Umbilical cord (tissue), 2 donors: ENCODE measurements around the gene CTNNB1. TPM values are rescaled to one million over a fixed set of nuclear protein-coding genes. Genes with fewer than 3 reads are reported as not detected.

ENCODE experiments used
- DNase-seq: peaks from one replicate; pipeline ENCODE4 v3.0.0-alpha.2; 2015; ENCODE audit warnings: low spot score
- total RNA-seq: library from RNA; depleted of rRNA; stranded (reverse); fragments of >200 nt; gene quantifications from one replicate; pipeline ENCODE4 v1.2.3, GENCODE V29; 2014; ENCODE audit warnings: low replicate concordance; ENCODE audit not compliant: insufficient read depth

Gene CTNNB1
- total RNA-seq, 1 donor from 2014 or later = 1,192 TPM

DNA sequence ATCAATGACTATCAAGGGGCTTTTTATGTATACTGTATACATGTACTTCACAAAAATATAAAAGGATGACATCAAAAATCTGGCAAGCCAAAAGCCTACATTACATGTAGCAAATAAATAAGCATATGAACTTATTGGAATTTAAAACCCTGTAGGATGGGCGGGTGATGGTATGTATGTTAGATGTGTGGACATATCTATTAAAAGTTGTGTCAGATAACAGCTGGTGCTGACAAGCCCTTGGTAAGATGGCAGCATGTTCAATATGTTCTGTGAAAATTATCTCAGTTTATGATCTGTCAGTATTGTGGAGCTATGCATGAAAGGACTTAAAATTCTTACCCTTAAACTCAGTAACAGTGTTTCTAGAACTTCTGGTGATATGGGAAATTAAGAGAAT lies 20.1 kb downstream of the CTNNB1 start:
- no peak for DNase-seq

DNA sequence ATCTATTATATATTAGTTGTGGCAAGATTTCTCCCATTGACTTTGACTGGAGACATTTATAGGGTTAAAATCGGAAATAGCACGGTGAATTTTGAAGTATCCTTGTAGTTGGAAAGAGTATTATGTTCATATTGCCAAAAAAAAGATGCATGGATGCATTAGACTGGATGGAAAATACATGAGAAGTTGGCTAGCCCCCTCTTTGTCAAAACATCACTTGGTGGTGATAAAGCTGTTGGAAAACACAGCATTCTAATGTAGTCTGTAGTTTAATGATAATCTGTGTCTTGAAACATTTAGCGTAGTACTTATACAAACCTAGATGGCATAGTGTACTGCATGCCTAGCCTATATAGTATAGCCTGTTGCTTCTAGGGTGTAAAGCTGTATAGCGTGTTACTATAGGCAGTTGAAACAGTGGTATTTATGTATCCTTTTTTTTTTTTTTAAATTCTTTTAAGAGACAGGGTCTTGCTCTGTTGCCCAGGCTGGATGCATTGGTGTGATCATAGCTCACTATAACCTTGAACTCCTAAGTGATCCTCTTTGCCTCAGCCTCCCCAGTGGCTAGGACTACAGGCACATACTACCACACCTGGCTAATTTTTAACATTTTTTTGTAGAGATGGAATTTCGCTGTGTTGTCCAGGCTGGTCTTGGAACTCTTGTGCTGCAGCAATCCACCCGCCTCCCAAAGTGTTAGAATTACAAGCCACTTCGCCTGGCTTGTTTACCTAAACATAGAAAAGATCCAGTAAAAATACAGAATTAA lies 21.8 kb downstream of the CTNNB1 start:
- DNase-seq = no peak

DNA sequence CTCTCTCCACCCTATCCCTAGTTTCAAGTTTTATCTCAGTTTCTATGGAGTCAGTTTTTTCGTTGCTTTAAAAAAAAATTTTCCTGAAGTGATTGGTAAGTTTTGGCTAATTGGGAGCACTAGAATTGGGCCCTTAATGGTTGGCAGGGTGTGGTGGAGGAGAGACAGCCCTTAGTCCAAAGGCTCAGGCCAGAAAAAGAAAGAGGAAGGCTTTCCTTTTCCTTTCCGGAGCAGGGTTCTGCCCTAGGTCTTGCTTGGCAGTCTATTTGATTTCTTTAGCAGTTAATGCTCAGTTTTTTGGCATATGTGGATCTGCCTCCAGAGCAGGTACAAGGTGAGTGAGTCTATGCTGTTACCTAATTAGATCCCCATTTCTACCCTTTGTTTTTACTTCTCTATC lies 22.7 kb downstream of the CTNNB1 start:
- no peak for DNase-seq

DNA sequence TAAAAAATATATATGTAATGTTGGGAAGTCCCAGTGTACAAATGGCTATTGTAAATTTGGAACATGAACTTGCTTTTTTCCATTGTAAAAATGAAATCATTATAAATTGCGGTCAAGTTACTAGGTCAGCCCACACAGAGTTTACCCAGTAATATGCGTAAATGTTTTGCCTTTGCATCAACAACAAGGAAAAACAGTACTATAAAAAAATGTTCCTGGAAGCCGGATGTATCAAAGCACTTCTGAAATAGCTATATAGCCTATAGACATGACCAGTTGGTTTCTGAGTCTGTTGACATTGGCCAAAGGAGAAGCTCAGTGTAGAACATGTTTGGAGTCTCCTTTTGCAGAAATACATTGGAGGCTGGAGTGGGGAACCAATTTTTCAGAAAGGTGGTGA lies 23.2 kb downstream of the CTNNB1 start:
- DNase-seq = no peak

DNA sequence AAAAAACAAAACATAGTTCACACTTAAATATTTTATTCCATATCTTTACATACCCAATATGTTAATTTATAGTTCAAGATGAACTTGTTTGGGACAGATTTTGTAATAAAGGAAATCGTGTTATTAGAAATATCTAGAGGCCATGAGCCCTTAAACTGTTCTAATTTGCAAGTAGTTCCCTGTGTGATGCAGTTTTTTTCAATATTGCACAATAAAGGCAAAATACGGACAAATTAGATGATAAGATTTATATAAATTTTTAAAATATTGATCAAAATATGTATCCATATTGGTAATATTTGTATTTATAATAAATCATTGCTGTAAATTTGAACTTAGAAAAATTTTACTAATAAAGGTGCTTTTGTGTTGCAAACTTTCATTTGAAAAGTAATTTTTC lies 23.8 kb downstream of the CTNNB1 start:
- DNase-seq = no peak

DNA sequence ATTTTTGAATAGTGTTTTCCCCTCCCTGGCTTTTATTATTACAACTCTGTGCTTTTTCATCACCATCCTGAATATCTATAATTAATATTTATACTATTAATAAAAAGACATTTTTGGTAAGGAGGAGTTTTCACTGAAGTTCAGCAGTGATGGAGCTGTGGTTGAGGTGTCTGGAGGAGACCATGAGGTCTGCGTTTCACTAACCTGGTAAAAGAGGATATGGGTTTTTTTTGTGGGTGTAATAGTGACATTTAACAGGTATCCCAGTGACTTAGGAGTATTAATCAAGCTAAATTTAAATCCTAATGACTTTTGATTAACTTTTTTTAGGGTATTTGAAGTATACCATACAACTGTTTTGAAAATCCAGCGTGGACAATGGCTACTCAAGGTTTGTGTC lies 24.4 kb downstream of the CTNNB1 start:
- DNase-seq = no peak

DNA sequence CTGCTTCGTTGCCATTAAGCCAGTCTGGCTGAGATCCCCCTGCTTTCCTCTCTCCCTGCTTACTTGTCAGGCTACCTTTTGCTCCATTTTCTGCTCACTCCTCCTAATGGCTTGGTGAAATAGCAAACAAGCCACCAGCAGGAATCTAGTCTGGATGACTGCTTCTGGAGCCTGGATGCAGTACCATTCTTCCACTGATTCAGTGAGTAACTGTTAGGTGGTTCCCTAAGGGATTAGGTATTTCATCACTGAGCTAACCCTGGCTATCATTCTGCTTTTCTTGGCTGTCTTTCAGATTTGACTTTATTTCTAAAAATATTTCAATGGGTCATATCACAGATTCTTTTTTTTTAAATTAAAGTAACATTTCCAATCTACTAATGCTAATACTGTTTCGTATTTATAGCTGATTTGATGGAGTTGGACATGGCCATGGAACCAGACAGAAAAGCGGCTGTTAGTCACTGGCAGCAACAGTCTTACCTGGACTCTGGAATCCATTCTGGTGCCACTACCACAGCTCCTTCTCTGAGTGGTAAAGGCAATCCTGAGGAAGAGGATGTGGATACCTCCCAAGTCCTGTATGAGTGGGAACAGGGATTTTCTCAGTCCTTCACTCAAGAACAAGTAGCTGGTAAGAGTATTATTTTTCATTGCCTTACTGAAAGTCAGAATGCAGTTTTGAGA lies 25.0 kb downstream of the CTNNB1 start:
- peak; percentile 77 for DNase-seq

DNA sequence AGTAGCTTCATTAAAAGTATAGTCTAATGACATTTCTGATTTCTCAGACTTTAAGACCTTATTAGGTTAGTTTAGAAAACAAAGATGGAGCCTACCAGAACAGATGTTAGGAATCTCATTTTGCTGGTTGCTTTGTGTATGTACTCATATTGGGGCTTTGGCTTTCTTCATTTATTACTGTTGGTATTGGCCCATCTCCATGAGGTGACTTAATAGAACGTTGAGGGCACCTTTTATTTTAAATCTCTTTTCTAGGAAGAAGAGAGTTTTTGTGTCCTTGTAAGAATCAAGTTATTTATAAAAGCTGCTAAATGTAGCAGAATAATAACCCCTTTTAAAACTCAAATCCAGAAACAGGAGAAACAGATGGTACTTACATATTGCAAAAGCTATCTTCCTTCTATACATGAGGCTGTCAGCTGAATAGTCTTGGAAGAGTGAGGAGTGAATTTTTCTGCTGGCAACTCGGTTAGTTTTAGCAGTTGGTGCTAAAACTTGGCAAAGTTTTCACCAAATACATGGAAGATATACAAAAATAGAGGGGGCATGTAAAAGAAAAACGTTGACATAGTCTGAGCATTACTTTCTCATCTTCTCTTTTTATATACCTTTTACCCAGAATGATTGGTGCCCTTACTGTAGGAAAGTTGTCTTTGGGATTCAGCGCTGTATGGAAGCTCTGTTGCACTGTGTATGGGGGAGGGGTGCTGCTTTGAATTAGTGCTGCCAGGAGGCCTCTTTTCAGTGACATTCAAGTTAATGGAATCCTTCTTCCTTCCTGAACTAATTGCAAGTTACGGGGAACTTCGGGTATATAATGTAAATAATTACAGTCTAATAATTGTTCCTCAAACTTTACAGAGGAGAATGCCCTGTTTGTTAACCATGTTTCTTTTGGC lies 35.8 kb downstream of the CTNNB1 start:
- DNase-seq = no peak

DNA sequence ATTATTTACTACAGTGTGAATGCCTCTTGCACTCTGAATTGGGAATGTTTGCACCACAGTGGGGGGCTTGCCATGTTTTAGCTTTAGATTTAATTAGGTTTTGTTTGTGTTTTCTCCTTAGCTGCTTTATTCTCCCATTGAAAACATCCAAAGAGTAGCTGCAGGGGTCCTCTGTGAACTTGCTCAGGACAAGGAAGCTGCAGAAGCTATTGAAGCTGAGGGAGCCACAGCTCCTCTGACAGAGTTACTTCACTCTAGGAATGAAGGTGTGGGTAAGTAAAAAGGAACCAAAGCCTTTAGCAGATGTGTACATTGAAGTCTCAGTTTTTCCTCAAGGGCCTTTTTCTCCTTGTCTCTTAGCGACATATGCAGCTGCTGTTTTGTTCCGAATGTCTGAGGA lies 36.9 kb downstream of the CTNNB1 start:
- no peak for DNase-seq

DNA sequence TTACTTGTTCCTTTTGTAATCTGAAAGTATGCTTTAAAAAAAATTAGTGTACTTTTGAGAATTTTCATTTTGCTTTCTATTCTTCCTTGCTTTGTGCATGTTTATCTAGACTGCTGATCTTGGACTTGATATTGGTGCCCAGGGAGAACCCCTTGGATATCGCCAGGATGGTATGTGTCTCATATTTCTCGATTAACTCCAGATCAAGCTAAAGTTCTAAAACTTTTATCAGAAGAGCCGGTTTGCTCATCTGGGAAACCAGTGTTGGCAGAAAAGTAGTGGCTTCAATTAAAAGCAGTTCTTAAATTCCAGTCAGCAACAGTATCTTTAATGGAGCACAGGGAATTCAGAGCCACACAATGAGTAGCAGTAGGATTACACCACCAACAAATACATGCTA lies 38.6 kb downstream of the CTNNB1 start:
- DNase-seq = no peak

DNA sequence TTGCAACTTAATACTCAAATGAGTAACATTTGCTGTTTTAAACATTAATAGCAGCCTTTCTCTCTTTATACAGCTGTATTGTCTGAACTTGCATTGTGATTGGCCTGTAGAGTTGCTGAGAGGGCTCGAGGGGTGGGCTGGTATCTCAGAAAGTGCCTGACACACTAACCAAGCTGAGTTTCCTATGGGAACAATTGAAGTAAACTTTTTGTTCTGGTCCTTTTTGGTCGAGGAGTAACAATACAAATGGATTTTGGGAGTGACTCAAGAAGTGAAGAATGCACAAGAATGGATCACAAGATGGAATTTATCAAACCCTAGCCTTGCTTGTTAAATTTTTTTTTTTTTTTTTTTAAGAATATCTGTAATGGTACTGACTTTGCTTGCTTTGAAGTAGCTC lies 40.3 kb downstream of the CTNNB1 start:
- DNase-seq = no peak

DNA sequence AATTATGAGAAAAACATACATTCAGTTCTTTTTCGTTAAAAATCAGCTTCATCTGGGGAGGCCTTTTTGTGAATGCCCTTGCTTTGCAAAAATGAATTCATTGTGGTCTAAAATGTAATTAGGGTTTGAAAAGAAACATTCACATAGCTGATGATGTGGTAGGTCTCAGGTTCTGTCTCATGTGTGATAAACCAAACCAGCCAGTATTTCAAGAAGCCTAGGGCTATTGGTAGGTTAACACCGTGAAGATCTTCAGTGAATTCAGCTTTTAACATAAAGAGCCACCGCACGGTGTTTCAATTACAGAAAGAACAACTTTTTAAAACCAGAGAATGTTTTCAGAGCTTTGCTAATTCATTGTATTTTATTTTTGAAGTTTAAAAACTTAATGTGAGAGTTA lies 41.9 kb downstream of the CTNNB1 start:
- peak; percentile 65 for DNase-seq

DNA sequence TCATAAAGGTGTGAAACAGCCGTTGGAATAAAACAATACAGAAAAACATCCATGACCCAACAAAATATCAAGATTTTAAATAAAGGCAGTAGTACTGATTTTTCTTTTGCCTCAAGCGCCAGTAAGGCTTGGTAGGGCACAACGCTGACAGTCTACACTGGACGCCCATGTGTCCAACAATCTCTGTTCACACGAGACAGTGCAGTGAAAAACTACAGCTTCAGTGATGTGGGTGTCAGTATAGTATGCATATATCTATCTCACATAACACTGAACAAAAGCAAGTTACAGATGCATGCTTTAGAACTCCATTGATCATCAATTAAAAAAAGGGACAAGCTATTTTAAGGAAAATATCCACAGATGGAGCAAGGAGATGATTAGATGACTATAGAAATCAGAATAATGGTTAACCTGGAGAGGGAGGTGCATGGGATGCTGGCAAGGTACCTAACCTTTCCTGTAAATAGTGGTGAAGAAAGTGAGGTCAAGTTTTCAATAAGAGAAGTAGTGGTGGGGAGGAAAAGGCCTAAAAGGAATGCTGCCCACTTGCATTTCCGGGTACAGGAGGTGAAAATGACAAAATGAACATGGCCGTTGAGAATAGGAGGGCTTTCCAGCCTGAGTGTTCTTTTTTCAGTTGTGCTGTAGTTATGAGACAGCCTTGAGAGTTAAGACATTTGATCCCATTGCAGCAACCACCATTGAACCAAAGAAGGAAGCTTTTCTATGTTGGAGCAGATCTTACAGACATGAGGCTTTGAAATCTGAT lies 42.7 kb downstream of the CTNNB1 start:
- no peak for DNase-seq

DNA sequence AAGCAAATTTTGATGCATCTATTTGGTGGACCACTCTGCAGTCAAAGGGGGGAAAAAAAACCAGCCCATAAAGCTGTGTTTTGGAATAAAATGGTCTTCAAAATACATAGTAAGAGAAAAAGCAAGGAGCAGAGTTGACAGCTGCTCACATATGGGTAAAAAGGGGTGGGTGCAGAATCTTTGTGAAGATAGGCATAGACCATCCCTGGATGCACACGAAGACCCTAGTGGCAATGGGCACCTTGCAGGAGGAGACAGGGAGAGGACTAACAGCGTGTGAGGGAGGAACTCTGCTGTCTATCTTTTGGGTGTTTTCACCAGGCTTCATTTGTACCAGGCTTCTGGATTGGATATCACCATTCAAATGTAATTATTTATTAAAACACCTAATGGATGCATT lies 43.9 kb downstream of the CTNNB1 start:
- no peak for DNase-seq

DNA sequence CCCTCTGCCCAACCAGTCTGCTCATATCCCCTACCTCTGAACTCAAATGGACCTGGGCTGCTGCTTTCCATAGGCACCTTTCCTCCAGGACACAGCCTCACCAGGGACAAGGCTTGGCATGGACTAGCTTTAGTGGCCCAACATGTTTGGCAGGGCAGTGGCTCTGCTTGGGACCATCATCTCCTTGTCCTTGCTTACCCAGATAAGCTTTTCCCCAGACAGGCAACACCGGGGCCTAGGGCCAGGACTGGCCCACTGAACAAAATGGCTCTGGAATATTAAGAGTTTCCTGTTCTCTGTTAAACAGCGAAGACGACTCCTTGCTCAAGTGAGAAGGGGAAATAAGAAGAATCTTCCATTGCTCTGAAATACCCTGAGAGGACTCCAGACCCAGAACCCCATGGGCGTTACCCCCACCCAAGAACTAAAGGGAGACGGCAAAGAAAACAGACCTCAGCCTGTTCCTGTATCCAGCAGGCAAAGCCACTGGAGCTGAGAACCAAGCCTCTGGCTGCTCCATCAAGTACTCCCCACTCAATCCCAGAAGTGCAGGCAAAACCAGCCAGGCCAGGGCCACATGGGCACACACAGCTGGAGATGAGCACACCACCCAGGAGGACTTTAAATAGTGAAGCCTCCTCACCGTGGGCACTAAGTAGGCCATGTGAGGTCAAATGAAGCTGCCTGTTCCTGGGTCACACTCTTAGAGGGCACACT lies 45.5 kb downstream of the CTNNB1 start:
- DNase-seq = no peak

DNA sequence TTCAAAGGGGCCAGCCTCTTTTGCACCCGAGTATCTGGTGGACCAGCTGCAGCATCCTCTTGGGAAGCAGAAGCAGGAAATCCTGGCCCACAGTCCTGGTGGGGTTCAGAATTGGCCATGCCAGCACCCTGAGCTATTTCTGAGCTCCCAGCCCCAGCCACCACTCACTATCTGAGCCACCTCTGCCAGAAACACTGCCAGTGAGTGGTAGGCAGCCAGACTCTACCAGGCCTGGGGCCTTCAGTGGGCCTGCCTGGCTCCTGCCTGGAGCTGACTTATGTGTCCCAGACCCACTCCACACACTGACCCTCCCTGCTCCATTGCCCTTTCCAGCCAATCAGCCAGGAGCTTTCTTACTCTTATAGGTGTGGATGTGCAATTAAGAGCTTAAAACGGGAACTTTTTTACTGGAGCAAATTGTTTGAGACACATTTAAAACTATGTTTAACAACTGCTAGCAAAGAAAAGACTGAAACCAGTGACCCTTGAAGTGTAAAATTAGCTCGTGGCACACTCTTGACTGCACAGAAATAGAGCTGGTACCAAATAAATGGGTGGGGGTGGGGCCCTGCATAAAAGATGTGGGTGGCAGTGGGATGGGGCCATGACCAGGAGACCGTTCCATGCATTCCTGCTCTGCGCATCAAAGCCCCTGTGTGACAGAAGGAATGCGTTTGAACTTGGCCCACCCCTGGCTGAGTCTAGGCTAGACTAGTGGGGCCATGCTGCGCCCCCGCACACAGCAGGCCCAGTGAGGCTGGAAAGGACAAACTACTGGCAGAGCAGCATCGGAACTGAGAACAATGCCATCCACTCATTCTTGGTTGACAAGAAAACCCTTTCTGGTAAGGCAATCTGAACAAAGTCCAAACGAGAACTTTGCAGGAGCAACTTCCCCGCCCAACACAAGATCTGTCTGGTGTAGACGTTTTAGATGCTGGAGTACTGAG lies 48.0 kb downstream of the CTNNB1 start:
- DNase-seq = no peak

DNA sequence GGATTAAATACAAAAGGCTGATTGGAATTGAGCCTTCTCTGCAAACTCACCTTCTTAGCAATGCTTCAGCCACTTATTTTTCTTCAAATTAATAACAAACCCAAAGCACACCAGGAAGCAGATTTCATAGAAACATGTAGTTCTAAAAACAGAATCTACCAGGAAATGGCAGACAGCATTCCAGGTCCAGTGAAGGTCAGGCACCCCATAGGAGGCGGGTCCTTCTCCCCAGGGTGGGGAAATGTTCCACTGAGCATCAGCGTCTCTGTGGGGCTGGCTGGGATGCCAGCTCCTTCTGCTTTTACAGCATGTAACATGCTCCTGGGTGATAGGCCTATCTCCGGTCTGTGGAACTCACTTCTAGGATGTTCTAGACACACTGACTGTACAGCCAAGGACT lies 49.2 kb downstream of the CTNNB1 start:
- no peak for DNase-seq

DNA sequence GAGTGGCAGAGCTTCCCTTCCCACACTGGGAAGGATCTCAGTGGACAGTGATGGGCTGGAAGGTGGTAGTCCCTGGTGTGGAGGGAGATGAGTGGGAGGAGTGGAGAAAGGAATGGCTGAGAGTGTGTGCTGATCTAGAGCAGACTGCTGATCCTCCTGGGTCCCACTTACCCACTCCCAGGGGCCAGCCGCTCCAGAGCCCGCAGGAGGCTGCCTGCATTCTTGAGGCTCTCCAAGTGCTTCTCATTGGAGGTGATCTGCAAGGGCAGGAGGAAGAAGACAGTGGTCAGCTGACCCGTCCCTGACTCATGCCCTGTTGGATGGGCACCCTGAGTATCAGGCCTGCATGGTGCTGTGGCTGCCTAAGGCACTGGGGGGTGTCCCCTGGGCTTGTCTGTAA lies 50.0 kb downstream of the CTNNB1 start:
- DNase-seq = no peak

DNA sequence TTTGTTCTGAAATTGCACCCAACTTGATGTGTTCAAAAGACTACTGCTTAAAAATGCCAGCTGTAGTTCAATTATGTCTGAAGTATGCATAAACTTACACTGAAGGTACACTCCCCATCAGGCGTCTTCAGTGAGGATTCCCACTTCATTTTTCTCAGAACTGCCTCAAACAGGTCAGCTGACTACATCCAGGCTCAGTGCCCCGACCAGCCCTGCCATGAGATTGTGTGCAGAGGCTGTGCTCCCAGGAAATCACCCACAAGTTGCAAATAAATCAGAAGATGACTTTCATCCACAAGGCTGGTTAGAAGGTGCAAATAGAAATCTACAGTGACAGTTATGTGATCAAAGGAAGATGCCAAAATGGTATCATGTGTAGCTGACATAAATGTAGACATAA lies 51.5 kb downstream of the CTNNB1 start:
- no peak for DNase-seq

DNA sequence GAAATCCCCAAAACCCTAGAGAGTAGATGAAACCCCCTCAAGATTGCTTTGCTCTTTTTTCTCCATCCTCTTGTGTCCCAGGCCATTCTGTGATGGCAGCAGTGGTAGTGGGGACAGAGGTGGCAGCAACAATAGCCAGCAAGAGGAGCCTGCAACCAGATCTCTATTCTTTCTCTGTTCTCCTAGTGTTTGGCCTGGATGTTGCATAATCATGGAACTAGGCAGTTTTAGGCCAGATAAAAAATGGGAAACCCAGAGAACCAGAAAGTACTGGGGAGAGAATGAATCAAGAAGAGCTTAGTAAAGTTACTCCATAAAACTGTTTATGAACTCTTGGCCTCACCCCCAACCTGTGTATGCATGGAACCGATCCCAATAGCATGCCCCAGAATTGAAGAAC lies 52.3 kb downstream of the CTNNB1 start:
- DNase-seq = no peak
